GM18858 (cell line): ENCODE measurements around the gene DNAH12.
"Not testable (repeated sequence)": the region's sequence is repeated elsewhere in the genome, so short reads cannot be mapped to it uniquely, and the experiment has no call there.

Experiments
- ATAC-seq: cut with Tn5 transposase; IDR thresholded peaks from one replicate; pipeline ENCODE4 v1.9.1; 2021; ENCODE audit not compliant: unreplicated experiment

The DNAH12 gene

DNA sequence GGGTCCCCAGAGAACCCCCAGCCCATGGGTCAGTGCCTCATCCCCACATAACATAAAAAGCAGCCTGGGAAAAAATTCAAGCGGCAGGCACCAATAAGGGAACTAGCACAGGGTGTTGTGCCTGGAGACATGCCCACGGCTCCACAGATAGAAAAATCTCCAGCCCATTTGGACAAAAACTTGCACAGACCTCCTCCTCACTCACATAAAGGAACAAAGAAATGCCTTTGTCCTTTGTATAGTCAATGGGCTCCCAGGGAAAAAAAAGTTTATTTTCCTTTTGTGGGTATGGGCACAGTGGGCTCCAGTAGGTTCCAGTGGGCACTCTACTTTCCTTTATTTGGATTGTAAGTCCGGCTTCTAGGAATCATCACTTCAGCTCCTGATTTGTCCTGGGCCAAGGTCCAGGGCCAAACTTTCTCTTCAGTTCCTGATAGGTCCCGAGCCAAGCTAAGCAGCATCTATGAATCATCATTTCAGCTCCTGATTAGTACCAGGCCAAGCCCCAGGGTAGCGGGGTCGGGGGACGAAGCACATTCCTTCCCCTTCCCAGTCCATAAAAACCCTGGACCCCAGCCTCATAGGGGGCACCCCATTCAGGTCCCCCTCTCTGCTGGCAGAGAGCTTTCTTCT, 1.6 kb upstream of the DNAH12 start:
- ATAC-seq = no peak

DNA sequence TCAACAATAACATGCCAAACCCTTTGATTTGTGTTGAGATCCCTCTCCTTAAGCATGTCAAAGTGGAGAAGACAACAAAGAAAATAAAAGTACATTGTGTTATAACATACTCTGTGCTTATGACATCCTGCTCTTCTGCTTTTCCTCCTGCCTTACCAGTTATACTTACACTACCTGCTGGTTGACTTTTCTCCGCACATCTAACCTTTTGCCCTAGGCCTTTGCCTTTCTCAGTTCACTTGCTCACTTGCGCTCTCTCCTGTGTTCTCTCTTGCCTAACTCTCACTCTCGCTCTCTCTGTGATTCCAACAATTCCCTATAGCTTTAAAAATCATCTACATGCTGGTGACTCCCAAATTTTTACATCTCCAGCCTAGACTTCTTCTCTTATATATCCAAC, 5.7 kb downstream of the DNAH12 start:
- no peak for ATAC-seq

DNA sequence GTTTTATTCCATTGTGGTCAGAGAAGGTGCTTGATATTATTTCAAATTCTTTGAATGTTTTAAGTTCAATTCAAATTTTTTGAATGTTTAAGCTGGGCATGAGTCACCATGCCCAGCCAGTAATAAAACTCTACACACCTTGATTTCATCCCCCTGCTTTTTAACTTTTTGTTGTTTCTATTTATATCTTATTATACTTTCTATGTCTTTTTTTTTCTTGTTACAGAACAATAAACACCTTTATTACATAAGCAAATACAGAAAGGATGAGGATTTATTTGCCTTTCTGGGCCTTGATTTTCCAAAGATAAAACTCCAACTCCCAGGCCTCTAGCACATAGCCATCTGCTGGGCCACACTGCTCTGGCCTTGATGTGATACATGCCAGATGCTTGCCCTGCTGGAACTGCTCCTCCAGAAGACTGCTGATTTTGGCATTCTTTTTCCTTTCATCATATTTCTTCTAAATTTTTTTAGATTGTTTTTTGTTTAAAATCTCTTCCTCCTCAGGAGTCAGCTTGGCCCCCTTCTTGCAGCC, 14.0 kb downstream of the DNAH12 start:
- no peak for ATAC-seq

DNA sequence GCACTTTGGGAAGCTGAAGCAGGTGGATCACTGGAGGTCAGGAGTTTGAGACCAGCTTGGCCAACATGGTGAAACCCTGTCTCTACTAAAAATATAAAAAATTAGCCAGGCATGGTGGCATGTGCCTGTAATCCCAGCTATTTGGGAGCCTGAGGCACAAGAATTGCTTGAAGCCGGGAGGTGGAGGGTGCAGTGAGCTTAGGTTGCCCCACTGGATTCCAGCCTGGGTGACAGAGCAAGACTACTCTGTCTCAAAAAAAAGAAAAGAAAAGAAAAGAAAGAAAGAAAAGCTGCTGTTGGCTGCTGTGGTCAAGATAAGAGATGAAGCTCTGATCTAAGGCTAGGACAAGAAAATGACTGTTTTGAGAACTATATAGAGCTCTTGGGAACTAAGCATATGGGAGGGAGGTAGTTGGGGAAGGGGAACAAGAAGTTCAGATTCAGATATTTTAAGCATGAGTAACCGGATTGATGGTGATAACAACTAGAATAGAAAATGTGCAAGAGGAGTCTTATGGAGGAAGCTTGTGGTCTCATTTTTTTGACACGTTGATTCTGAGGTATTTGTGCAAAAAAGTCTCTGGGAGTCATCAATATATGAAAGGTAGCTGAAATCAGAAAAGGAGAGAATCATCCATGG, 25.7 kb downstream of the DNAH12 start:
- ATAC-seq = no peak

DNA sequence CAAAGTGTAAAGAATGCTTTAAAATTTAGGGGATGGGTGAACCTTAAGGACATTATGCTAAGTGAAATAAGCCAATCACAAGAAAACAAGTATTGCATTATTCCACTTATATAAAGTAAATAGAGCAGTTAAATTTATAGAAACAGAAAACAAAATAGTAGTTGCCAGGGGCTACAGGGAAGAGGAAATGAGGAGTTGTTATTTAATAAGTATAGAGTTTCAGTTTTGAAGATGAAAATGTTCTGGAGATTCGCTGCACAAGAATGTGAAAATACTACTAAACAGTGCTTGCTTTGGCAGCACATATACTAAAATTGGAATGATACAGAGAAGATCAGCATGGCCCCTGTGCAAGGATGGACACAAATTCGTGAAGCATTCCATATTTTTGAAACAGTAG, 32.0 kb downstream of the DNAH12 start:
- no peak for ATAC-seq

DNA sequence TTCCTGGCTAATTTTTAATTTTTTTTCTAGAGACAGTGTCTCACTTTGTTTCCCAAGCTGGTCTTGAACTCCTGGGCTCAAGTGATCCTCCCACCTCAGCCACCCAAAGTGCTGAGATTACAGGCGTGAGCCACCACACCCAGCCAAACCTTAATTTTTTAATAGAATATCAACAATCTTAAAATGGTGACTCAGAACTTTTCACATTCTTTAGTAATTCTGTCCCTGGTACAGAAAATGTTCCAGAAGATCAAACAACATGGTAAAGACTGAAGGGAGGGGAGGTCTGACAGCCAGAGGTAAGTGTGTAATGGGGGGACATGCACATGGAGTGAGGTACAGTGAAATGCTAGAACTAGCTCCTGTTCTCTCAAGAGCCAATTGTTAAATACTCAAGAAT, 38.2 kb downstream of the DNAH12 start:
- no peak for ATAC-seq

DNA sequence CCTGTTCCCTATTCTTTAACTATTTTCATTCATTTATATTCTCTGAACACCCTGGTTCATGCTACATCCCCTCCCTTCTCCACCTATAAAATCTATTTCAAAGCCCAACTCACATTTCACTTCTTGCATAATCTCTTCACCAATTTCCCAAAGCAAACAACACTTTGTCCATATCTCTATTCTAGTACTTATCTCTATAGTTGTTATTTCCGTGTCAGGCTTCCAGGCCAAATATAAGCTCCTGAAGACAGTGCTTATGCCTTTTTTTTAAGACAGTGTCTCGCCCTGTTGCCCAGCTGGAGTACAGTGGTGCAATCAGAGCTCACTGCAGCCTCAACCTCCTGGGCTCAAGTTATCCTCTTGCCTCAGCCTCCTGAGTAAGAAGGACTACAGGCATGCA, 43.6 kb downstream of the DNAH12 start:
- ATAC-seq = no peak

DNA sequence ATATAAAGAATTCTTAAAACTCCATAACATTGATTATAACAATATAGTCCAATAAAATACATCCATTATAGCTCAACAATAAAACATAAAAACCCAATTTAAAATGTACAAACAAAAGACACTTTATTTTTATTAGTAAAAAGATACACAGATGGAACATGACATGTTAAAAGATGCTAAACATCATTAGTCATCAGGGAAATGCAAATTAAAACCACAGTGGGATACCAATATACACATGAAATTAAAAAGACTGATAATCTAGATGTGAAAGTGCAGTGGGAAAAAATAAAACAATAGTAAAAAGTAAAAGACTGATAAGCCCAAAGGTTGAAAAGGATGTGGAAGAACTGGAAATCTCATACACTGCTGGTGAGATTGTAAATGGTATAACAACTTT, 46.2 kb downstream of the DNAH12 start:
- no peak for ATAC-seq

DNA sequence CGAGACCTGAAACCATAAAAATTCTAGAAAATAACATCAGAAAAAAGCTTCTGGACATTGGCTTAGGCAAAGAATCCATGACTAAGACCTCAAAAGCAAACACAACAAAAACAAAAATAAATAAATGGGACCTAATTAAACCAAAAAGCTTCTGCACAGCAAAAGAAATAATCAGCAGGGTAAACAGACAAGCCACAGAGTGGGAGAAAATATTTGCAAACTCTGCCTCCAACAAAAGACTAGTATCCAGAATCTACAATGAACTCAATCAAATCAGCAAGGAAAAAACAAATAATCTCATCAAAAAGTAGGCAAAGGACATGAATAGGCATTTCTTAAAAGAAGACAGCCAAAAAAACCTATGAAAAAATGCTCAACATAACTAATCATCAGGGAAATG, 59.6 kb downstream of the DNAH12 start:
- no peak for ATAC-seq

DNA sequence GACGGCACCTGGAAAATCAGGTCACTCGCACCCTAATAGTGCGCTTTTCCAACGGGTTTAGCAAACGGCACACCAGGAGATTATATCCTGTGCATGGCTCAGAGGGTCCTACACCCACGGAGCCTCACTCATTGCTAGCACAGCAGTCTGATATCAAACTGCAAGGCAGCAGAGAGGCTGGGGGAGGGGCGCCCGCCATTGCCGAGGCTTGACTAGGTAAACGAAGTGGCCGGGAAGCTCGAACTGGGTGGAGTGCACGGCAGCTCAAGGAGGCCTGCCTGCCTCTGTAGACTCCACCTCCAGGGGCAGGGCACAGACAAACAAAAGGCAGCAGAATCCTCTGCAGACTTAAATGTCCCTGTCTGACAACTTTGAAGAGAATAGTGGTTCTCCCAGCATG, 67.0 kb downstream of the DNAH12 start:
- ATAC-seq = not testable (repeated sequence)

DNA sequence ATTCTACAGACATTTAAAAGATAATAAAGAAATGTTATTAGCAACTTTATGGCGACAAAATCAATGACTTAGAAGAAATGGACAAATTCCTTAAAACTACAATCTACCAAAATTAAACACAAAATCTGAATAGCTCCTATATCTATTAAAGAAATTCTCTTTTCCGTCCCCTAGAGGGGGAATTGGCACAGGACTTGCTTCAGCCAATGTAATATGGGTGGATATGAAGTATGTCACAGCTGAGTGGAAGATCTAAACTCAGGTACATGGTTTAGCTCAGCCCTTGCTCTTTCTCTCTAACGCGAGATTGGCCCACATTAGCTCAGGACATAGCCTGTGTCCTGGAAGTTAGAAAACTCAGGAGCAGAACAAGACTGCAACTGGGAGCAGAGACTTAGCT, 79.3 kb downstream of the DNAH12 start:
- ATAC-seq = no peak

DNA sequence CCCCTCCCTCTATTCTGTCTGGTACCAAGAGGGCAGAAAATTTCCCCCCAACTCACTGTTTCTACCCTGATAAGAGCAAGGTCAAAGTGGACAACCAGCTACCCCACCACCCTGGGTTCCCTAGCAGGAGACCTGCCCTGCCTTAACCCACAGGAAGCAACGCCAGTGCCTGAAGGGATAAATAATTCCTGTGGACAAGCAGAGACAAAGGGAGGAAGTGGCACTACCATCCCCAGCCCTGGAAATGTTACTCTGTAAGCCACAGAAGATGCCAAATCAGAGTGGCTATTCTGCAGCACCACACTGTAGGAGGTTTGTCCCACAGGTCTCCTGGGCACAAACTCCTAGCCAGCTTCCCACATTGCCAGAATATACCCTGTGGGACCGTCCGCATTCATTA, 80.1 kb downstream of the DNAH12 start:
- ATAC-seq = no peak

DNA sequence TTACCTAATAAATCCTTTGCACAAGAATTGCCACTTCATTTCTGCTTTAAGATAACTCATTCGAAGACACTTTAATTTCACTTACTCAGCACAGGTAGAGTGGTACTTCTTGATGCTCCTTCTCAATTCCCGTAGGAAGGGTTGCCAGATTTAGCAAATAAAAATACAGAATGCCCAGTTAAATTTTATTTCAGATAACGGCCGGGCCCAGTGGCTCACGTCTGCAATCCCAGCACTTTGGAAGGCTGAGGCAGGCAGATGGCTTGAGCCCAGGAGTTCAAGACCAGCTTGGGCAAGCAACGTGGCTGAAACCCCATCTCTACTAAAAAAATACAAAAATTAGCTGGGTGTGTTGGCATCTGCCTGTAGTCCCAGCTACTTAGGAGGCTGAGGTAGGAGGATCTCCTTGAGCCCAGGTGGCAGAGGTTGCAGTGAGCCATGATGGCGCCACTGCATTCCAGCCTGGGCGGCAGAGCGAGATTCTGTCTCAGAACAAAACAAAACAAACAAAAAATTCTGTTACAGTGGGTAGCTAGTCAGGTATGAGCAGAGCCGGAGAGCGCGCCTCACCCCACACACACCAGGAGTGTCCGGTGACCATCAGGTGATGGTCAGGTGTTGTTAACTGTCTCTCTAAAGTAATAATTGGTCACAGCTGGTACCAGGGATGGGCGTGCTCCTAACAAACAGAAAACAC, 92.8 kb downstream of the DNAH12 start:
- ATAC-seq = no peak

DNA sequence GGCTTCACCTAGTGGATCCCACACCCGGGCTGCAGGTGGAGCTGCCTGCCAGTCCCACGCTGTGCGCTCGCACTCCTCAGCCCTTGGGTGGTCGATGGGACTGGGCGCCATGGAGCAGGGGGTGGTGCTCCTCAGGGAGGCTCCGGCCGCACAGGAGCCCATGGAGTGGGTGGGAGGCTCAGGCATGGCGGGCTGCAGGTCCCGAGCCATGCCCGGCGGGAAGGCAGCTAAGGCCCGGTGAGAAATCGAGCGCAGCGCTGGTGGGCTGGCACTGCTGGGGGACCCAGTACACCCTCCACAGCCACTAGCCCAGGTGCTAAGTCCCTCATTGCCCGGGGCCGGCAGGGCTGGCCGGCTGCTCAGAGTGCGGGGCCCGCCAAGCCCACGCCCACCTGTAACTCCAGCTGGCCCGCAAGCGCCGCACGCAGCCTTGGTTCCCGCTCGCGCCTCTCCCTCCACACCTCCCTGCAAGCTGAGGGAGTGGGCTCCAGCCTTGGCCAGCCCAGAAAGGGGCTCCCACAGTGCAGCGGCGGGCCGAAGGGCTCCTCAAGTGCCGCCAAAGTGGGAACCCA, 94.8 kb downstream of the DNAH12 start:
- ATAC-seq = not testable (repeated sequence)

DNA sequence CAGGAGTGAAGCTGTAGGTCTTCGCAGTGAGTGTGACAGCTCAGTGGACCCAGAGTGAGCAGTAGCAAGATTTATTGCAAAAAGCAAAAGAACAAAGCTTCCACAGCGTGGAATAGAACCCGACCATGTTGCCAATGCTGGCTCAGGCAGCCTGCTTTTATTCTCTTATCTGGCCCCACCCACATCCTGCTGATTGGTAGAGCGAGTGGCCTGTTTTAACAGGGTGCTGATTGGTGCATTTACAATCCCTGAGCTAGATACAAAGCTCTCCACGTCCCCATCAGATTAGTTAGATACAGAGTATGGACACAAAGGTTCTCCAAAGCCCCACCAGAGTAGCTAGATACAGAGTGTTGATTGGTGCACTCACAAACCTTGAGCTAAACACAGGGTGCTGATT, 95.7 kb downstream of the DNAH12 start:
- ATAC-seq = not testable (repeated sequence)

DNA sequence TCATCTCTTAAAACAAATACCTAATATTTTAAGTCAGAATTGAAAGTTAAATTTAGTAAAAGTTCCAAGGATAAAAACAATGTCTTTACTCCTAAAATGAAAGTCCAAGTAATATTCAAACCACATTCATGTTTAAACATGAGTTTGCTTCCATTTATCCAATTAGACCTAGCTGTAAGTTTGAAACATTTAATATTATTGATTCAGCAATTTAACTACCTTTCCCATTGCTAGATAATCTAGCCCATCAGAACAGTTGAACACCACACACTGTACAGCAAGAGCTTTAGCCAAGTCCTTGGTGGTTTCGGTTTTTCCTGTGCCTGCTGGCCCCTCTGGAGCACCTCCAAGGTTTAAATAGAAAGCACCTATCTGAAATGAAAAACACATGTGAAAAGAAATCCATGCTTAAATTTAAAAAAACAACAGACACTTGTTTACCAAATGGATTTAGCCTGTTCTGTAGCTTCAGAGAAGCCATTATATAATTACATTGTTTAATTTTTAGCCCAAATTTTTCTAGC, 97.8 kb downstream of the DNAH12 start:
- no peak for ATAC-seq

DNA sequence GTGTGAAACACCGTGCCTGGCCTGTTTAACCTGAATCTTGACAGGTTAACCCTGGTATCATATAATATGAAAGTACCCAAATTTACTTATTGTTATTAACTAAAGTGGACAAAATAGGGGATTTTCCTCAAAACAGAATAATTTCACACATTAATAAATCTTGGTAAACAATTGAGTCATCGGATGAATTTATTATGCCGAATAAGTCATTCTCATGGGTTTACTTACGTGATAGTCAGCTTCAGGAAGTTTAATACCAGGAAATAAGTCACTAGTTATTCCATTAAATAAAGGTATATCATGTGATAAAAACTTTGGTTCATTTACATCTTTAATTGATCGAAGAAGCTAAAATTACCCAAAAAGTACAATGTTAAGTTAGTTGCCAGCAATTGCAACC, 99.7 kb downstream of the DNAH12 start:
- no peak for ATAC-seq

DNA sequence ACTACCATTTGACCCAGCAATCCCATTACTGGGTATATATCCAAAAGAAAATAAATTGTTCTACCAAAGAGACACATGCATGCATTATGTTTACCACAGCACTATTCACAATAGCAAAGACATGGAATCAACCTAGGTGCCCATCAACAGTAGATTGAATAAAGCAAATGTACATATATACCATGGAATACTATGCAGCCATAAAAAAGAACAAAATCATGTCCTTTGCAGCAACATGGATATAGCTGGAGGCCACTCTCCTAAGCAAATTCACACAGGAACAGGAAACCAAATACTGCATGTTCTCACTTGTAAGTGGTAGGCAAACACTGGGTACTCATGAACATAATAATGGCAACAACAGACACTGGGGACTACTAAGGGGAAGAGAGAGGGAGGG, 104.0 kb downstream of the DNAH12 start:
- ATAC-seq = not testable (repeated sequence)

DNA sequence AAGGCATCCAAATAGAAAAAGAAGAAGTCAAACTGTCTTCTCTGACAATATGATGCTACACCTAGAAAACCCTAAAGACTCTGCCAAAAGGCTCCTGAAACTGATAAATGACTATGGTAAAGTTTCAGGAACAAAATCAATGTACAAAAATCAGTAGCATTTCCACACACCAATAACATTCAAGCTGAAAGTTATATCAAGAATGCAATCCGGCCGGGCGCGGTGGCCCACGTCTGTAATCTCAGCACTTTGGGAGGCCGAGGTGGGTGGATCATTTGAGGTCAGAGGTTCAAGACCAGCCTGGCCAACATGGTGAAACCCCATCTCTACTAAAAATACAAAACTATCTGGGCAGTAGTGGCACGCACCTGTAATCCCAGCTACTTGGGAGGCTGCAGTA, 105.7 kb downstream of the DNAH12 start:
- ATAC-seq = not testable (repeated sequence)

DNA sequence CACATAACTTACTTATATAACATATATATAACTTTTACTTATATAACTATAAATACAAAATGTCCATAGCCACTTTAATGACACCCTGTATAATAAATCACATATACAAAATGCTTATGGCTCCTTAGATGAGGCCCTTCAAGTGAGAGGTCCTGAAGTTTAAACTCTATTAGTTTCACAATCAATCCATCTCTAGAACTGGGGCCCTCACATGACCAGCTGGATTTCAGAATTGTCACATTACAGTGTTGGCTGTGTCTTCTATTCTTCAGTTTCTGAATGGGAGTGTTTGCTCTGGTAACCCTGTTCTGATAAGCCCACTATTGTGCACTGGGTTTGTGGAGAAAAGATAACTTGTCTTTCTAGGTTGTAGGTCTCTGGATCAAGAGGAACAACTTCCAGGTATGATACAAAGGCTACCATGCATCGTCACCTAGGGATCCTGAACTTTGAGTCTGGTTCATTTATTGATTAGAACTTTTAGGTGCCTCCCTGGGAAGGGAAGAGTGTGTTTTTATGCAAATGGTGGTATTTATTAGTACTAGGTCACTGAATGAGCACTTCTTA, 107.9 kb downstream of the DNAH12 start:
- ATAC-seq = no peak

DNA sequence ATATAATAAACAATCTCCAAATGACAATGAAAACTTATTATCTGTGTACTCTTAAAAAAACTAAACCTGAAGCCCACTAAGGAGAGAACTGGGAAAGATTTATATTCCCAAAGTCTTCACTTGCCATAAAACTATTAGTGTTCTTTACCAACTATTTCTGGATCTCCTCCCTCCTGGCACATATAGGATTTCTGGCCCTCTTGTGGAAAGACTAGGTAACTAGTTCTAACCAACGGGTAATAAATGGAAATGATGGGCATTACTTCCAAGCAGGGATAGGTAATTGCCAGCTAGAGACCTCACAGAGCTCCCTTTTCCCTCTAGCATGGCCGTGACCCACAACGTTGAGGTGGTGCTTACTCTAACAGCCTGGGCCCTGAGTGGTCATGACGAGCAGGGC, 110.1 kb downstream of the DNAH12 start:
- ATAC-seq = no peak
